H1 (cell line): ENCODE measurements around the gene NLRX1. TPM values are rescaled to one million over a fixed set of nuclear protein-coding genes. Genes with fewer than 3 reads are reported as not detected.

Source experiments
- SP2 ChIP-seq: IDR thresholded peaks from 2 replicates; pipeline ENCODE4 v1.6.1; 2012; ENCODE audit warnings: mild to moderate bottlenecking, low read length, inconsistent platforms
- polyA plus RNA-seq, 7 experiments: library from polyadenylated mRNA; depleted of rRNA in 3 of 7; stranded (reverse) in 5 of 7; unstranded in 2 of 7; fragments of >200 nt in 5 of 7; fragments of 200-250 nt in 2 of 7; gene quantifications; 1 replicate in 5 of 7; 2 replicates in 1 of 7; 4 replicates in 1 of 7; pipeline versions ENCODE4 v1.2.1 to v1.2.3, GENCODE V29; 2011 to 2013; ENCODE audit warnings: missing spikeins in 2 of 7, mixed read lengths in 2 of 7
- total RNA-seq: library from RNA; stranded (reverse); fragmentation: NEBNext Ultra II Directional; extraction: Animal tissue kit (Norgen Biotek cat#: 25700); gene quantifications from 2 replicates; pipeline ENCODE4 v1.2.1, GENCODE V29; 2021

NLRX1 gene
- total and polyA plus RNA-seq, 2 of the 8 experiments (the other 6 are each of a cell fraction or from before 2014, with no cell fraction given): 13.2 to 18.6 TPM

DNA sequence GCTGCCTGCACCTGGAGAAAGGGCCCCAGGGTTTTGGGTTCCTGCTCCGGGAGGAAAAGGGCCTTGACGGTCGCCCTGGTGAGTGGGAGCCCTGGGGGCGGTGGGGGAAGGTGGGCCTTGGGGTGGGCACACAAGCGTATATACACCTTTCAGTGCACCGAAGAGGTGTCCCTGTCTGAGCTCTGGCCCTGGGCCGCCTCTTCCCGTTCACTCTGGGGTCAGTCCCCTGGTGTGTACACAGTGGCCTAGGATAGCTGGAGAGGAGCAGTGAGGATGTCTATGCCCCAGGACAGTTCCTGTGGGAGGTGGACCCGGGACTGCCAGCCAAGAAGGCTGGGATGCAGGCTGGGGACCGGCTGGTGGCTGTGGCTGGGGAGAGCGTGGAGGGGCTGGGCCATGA is 19.5 kb downstream of the NLRX1 start (continued):
- TF ChIP-seq SP2: no peak
